SK-N-SH (cell line): ENCODE data around the gene STX18. TPM values are rescaled to one million over a fixed set of nuclear protein-coding genes. Genes with fewer than 3 reads are reported as not detected.

Experiments used
- CTCF ChIA-PET: fragments of 300-600, 350-600 bp; formaldehyde crosslinking; extraction: SDS; loops from one replicate; lab custom pipeline; 2021; lab: Yijun Ruan, JAX
- POLR2A ChIA-PET: fragments of 350-600 bp; sonication (Branson Sonifier 250); formaldehyde crosslinking; extraction: SDS; loops from one replicate; lab custom pipeline; 2020; ENCODE audit warnings: antibody characterized with exemption, inconsistent platforms; lab: Yijun Ruan, JAX
- DNase-seq: peaks from one replicate; pipeline ENCODE4 v3.0.0; 2012
- H2AFZ ChIP-seq: fragments of 200-600 bp; sonication (generic); 2 replicates; pipeline ENCODE4 v1.8.1; 2016; ENCODE audit warnings: antibody characterized with exemption, mild to moderate bottlenecking, low read depth
- H3F3A ChIP-seq: fragments of 200-600 bp; sonication (generic); replicated peaks from 2 replicates; pipeline ENCODE3; 2016; ENCODE audit warnings: antibody characterized with exemption, mild to moderate bottlenecking; ENCODE audit not compliant: insufficient read depth
- H3K27ac ChIP-seq, 2 experiments: fragments of 200-500 bp in 1 of 2; fragments of 200-600 bp in 1 of 2; sonication (Bioruptor generic) in 1 of 2; sonication (generic), shearing (Covaris generic) in 1 of 2; 2 replicates each; pipeline versions ENCODE4 v1.5.1 to v1.6.1; 2014 to 2016; ENCODE audit warnings: low read depth in 2 of 2, inconsistent platforms in 1 of 2, low read length in 1 of 2, mild to moderate bottlenecking in 1 of 2, mixed read lengths in 1 of 2
- H3K27me3 ChIP-seq: fragments of 200-600 bp; sonication (generic), shearing (Covaris generic); 2 replicates; pipeline ENCODE4 v1.6.1; 2016; ENCODE audit warnings: mixed run types; ENCODE audit not compliant: insufficient read depth
- H3K36me3 ChIP-seq, 2 experiments: fragments of 200-500 bp in 1 of 2; fragments of 200-600 bp in 1 of 2; sonication (Bioruptor generic) in 1 of 2; sonication (generic) in 1 of 2; replicated peaks in 1 of 2; 2 replicates each; pipeline versions ENCODE3 to v1.5.1; 2014 to 2016; ENCODE audit warnings: low read length in 1 of 2, mild to moderate bottlenecking in 1 of 2; ENCODE audit not compliant: insufficient read depth in 2 of 2, control insufficient read depth in 1 of 2
- H3K4me1 ChIP-seq, 2 experiments: fragments of 200-500 bp in 1 of 2; fragments of 200-600 bp in 1 of 2; sonication (Bioruptor generic) in 1 of 2; sonication (generic), shearing (Covaris generic) in 1 of 2; 2 replicates each; pipeline versions ENCODE4 v1.5.1 to v1.6.1; 2014 to 2016; ENCODE audit warnings: low read depth in 1 of 2, low read length in 1 of 2, mixed run types in 1 of 2; ENCODE audit not compliant: insufficient read depth in 2 of 2, control insufficient read depth in 1 of 2
- H3K4me2 ChIP-seq: fragments of 200-600 bp; sonication (generic), shearing (Covaris generic); 2 replicates; pipeline ENCODE4 v1.6.1; 2017; ENCODE audit warnings: mixed run types
- H3K4me3 ChIP-seq, 2 experiments: fragments of 200-500 bp in 1 of 2; fragments of 200-600 bp in 1 of 2; sonication (Bioruptor generic) in 1 of 2; sonication (generic), shearing (Covaris generic) in 1 of 2; 2 replicates each; pipeline versions ENCODE4 v1.5.1 to v1.8.1; 2014 to 2016; ENCODE audit warnings: low read depth in 2 of 2, inconsistent platforms in 1 of 2, low read length in 1 of 2, mild to moderate bottlenecking in 1 of 2, mixed read lengths in 1 of 2, moderate library complexity in 1 of 2
- H3K79me2 ChIP-seq: fragments of 200-600 bp; sonication (generic); 2 replicates; pipeline ENCODE4 v1.8.1; 2017; ENCODE audit warnings: mild to moderate bottlenecking; ENCODE audit not compliant: insufficient read depth
- H3K9ac ChIP-seq: fragments of 200-600 bp; sonication (generic); 2 replicates; pipeline ENCODE4 v1.6.1; 2017; ENCODE audit warnings: mixed run types
- H3K9me2 ChIP-seq: fragments of 200-600 bp; sonication (generic); 2 replicates; pipeline ENCODE4 v1.6.1; 2017; ENCODE audit warnings: mixed run types
- H3K9me3 ChIP-seq: fragments of 200-600 bp; sonication (generic); 2 replicates; pipeline ENCODE4 v1.6.1; 2017; ENCODE audit warnings: mixed run types, mild to moderate bottlenecking, moderate library complexity
- H4K20me1 ChIP-seq: fragments of 200-600 bp; sonication (generic); 2 replicates; pipeline ENCODE4 v1.6.1; 2017; ENCODE audit warnings: mild to moderate bottlenecking, mixed run types; ENCODE audit not compliant: insufficient read depth
- CTCF ChIP-seq: fragments of 200-600 bp; sonication (generic); IDR thresholded peaks from 2 replicates; pipeline ENCODE4 v1.6.1; 2017; ENCODE audit warnings: antibody characterized with exemption, mild to moderate bottlenecking, moderate library complexity
- ELF1 ChIP-seq: IDR thresholded peaks from 2 replicates; pipeline ENCODE4 v1.4.0; 2012
- FOSL2 ChIP-seq: IDR thresholded peaks from 2 replicates; pipeline ENCODE4 v1.4.0; 2012; ENCODE audit warnings: low read depth, mild to moderate bottlenecking, moderate library complexity, borderline replicate concordance
- FOXJ3 ChIP-seq: sonication (generic); formaldehyde crosslinking; IDR thresholded peaks from 2 replicates; pipeline ENCODE4 v1.5.1; 2020; ENCODE audit warnings: mild to moderate bottlenecking, missing genetic modification reagents
- FOXM1 ChIP-seq: IDR thresholded peaks from 2 replicates; pipeline ENCODE4 v1.4.0; 2012; ENCODE audit warnings: low read depth, mild to moderate bottlenecking
- IRF3 ChIP-seq: fragments of 150-350 bp; IDR thresholded peaks from 2 replicates; pipeline ENCODE4 v1.6.1; 2016; ENCODE audit warnings: mild to moderate bottlenecking, low read depth, low read length
- MEF2A ChIP-seq: IDR thresholded peaks from 2 replicates; pipeline ENCODE4 v1.4.0; 2012; ENCODE audit warnings: low read depth, borderline replicate concordance
- MXI1 ChIP-seq: IDR thresholded peaks from 2 replicates; pipeline ENCODE4 v1.6.1; 2012; ENCODE audit warnings: mild to moderate bottlenecking, low read depth, low read length, improper control_type of control experiment
- POLR2AphosphoS5 ChIP-seq: IDR thresholded peaks from 2 replicates; pipeline ENCODE4 v1.6.1; 2012; ENCODE audit warnings: low read depth, low read length
- RAD21 ChIP-seq: IDR thresholded peaks from 2 replicates; pipeline ENCODE4 v1.6.1; 2012; ENCODE audit warnings: mild to moderate bottlenecking, low read length
- RXRA ChIP-seq: IDR thresholded peaks from 2 replicates; pipeline ENCODE4 v1.4.0; 2012; ENCODE audit warnings: low read depth, mild to moderate bottlenecking, borderline replicate concordance
- TAF1 ChIP-seq: IDR thresholded peaks from 2 replicates; pipeline ENCODE4 v1.6.1; 2012; ENCODE audit warnings: low read depth, mild to moderate bottlenecking, low read length, moderate library complexity, borderline replicate concordance
- TCF12 ChIP-seq: IDR thresholded peaks from 2 replicates; pipeline ENCODE4 v1.4.0; 2012
- TEAD4 ChIP-seq: IDR thresholded peaks from 2 replicates; pipeline ENCODE4 v1.4.0; 2012; ENCODE audit warnings: mild to moderate bottlenecking, borderline replicate concordance; ENCODE audit not compliant: insufficient read depth
- USF1 ChIP-seq: IDR thresholded peaks from 2 replicates; pipeline ENCODE4 v1.4.0; 2012; ENCODE audit warnings: low read depth, borderline replicate concordance
- WGBS: methylation state at CpG from one replicate; pipeline ENCODE4 v1.1.6; 2017; ENCODE audit warnings: low lambda C conversion rate; 5-methylcytosine and 5-hydroxymethylcytosine counted together
- polyA plus RNA-seq, 3 experiments: library from polyadenylated mRNA; depleted of rRNA; stranded (reverse); fragments of >200 nt; gene quantifications; 2 replicates each; pipeline ENCODE4 v1.2.3, GENCODE V29; 2012

Gene STX18
- polyA plus RNA-seq, 1 of the 3 experiments (the other 2 are of a cell fraction): 17.3 TPM

GRCh38 chr4:4424499-4425115, 117.2 kb downstream of the STX18 start:
- 98% methylated on average over 5 of the region's 8 CpGs for WGBS
- no peaks in the 10 kb centered on the region for H4K20me1 ChIP-seq
- POLR2A ChIA-PET: interaction anchor here (0.5 kb wide), 1 partner anchor 22 kb away, joined by 4 read pairs; no protein-coding TSS in a partner anchor
- H3K9ac ChIP-seq: no peak overlapping the region
- H3K27me3 ChIP-seq: no peaks in the 10 kb centered on the region
- TF ChIP-seq ELF1 (no peak), TEAD4 (no peak), FOXM1 (no peak), RXRA (no peak)
- H3K36me3 ChIP-seq: peaks cover 4 to 32% of the 10 kb centered on the region in 2 experiments
- CTCF ChIA-PET: no interaction called here
- no peaks in the 10 kb centered on the region for H3F3A ChIP-seq
- no peak overlapping the region for H3K4me3 ChIP-seq
- no peaks in the 10 kb centered on the region for H3K9me2 ChIP-seq
- no peaks in the 10 kb centered on the region for H3K9me3 ChIP-seq
- no peaks in the 10 kb centered on the region; a peak in 1 of 4 replicates for H3K4me1 ChIP-seq
- H2AFZ ChIP-seq: no peak overlapping the region
- H3K4me2 ChIP-seq: no peak overlapping the region
- DNase-seq: no peak
- H3K27ac ChIP-seq: no peak overlapping the region
- H3K79me2 ChIP-seq: no peaks in the 10 kb centered on the region

- no peaks in the 10 kb centered on the region for H3K27me3 ChIP-seq
- DNase-seq: no peak
- H4K20me1 ChIP-seq: no peaks in the 10 kb centered on the region
- WGBS: 90% methylated on average over 8 of the region's 9 CpGs
- CTCF ChIA-PET: interaction anchor here (1.1 to 1.2 kb wide), 2 partner anchors 39 to 88 kb away, joined by 3 read pairs; no protein-coding TSS in a partner anchor
- H3K9me3 ChIP-seq: no peaks in the 10 kb centered on the region
- POLR2A ChIA-PET: no interaction called here
- H3K4me1 ChIP-seq: no peaks in the 10 kb centered on the region; a peak in 1 of 4 replicates
- no peak overlapping the region for H3K4me2 ChIP-seq
- peaks cover 4 to 37% of the 10 kb centered on the region in 2 experiments for H3K36me3 ChIP-seq
- H3K4me3 ChIP-seq: no peak overlapping the region
- H3F3A ChIP-seq: no peaks in the 10 kb centered on the region
- no peak for TF ChIP-seq POLR2AphosphoS5
- no peak for TF ChIP-seq MXI1
- no peak for TF ChIP-seq USF1
- no peak for TF ChIP-seq CTCF
- no peak for TF ChIP-seq IRF3
- TF ChIP-seq FOXJ3 (CRISPR knock-in tag): no peak
- TF ChIP-seq MEF2A: no peak
- no peak for TF ChIP-seq FOSL2
- TF ChIP-seq RAD21: no peak
- TF ChIP-seq TEAD4: no peak
- no peak for TF ChIP-seq TCF12
- no peak for TF ChIP-seq TAF1
- no peak for TF ChIP-seq RXRA
- H3K9ac ChIP-seq: no peak overlapping the region
- H3K79me2 ChIP-seq: no peaks in the 10 kb centered on the region
- H2AFZ ChIP-seq: no peak overlapping the region
- no peak overlapping the region for H3K27ac ChIP-seq
- no peaks in the 10 kb centered on the region for H3K9me2 ChIP-seq
Observed at GRCh38 chr4:4423706-4424498, 117.9 kb downstream of the STX18 start.
